ENCODE measurements around the gene ASGR1. TPM values are rescaled to one million over a fixed set of nuclear protein-coding genes. Genes with fewer than 3 reads are reported as not detected.
A peak's percentile ranks its signal among the peaks of the same experiment; 100 is the strongest.
"Not testable (repeated sequence)": the region's sequence is repeated elsewhere in the genome, so short reads cannot be mapped to it uniquely, and the experiment has no call there.

ASGR1 gene
- total and polyA plus RNA-seq, 9 donors: 0.20 to 3.3 (median 1.0) TPM

DNA sequence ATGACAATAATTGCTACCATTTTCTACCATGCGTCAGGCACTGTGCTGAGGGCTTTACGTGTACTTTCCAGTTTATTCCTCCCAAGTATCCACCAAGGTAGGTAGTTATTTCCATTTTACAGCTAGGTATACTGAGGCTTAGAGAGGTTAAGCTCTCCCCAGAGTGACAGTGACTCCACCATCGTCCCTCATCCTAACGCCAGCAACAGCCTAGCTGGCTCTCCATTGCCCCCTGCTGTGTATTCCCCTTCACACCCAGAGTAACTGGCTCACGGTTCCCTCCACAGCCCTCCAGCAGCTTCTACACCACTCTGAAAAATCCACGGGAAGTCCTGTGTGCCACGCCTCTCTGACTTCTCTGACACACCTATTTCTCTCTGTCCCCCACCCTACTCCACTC is 7.1 kb upstream of the ASGR1 start:
- H3K9me3 ChIP-seq: no peaks in the 10 kb centered on the region
- no peak overlapping the region for H3K4me3 ChIP-seq
- H3K4me1 ChIP-seq (ENCODE audit: insufficient read depth): no peaks in the 10 kb centered on the region
- H3K27ac ChIP-seq: no peak overlapping the region
- intact Hi-C loops (cut with DNase I): no loop called here
- no peak for TF ChIP-seq POLR2A (IDR thresholded peaks at IDR 0.05)
- no peak for TF ChIP-seq EP300 (IDR thresholded peaks at IDR 0.05)
- TF ChIP-seq, protein P1, sequence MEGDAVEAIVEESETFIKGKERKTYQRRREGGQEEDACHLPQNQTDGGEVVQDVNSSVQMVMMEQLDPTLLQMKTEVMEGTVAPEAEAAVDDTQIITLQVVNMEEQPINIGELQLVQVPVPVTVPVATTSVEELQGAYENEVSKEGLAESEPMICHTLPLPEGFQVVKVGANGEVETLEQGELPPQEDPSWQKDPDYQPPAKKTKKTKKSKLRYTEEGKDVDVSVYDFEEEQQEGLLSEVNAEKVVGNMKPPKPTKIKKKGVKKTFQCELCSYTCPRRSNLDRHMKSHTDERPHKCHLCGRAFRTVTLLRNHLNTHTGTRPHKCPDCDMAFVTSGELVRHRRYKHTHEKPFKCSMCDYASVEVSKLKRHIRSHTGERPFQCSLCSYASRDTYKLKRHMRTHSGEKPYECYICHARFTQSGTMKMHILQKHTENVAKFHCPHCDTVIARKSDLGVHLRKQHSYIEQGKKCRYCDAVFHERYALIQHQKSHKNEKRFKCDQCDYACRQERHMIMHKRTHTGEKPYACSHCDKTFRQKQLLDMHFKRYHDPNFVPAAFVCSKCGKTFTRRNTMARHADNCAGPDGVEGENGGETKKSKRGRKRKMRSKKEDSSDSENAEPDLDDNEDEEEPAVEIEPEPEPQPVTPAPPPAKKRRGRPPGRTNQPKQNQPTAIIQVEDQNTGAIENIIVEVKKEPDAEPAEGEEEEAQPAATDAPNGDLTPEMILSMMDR (IDR thresholded peaks at IDR 0.05): no peak
- WGBS, 3 donors: 56 to 65% (median 56%) methylated on average over 7 of the region's 7 CpGs
- no peaks in the 10 kb centered on the region for H3K27me3 ChIP-seq
- no peak for DNase-seq
- H3K36me3 ChIP-seq: no peaks in the 10 kb centered on the region

DNA sequence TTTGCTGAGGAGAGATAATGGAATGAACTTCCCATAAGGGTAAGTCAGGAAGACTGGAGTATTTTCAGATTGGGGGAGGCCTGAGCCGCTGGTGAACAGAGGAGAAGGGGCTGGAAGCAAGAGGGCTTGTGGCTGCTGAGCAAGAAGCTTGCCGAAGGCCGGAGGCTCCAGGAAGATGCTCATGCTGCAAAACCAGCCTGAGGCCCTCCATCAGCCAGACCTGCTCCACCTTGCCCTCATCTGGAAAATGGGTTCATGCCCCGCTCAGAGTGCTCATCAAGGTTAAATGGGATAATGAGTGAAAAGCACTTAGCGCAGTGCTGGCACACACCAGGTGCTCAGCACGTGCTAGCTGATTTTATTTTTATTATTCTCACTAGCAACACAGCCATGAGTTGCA is 5.5 kb upstream of the ASGR1 start:
- intact Hi-C loops (cut with DNase I): no loop called here
- H3K4me3 ChIP-seq: no peak overlapping the region
- no peaks in the 10 kb centered on the region for H3K27me3 ChIP-seq
- no peak overlapping the region for H3K27ac ChIP-seq
- 72 to 79% (median 76%) methylated on average over 6 of the region's 6 CpGs for WGBS, 3 donors
- H3K36me3 ChIP-seq: no peaks in the 10 kb centered on the region
- no peaks in the 10 kb centered on the region for H3K9me3 ChIP-seq
- H3K4me1 ChIP-seq (ENCODE audit: insufficient read depth): no peaks in the 10 kb centered on the region
- peak in 1 of 5 donors; percentile 22 for DNase-seq
- TF ChIP-seq, protein P1 (IDR thresholded peaks at IDR 0.05): no peak
- TF ChIP-seq POLR2A (IDR thresholded peaks at IDR 0.05) (no peak), EP300 (IDR thresholded peaks at IDR 0.05) (no peak)

DNA sequence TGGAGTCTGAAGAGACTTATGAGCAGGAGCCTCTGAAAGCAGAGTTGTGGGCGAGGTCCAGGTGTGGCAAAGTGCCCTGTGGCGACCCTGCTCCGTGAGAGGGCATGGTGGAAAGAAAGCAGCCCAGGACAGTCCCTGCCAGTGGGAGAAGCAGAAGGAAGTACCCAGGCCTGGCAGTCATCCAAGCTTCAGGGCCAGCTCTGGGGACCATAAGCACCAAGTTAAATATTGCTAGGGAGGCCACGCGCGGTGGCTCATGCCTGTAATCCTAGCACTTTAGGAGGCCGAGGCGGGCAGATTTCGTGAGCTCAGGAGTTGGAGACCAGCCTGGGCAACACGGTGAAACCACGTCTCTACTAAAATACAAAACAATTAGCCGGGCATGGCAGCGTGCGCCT is 4.9 kb upstream of the ASGR1 start:
- Histone ChIP-seq H3K27me3 (no peaks in the 10 kb centered on the region), H3K27ac (no peak overlapping the region), H3K9me3 (no peaks in the 10 kb centered on the region), H3K4me3 (no peak overlapping the region), H3K36me3 (no peaks in the 10 kb centered on the region), H3K4me1 (ENCODE audit: insufficient read depth) (no peaks in the 10 kb centered on the region)
- no peak for TF ChIP-seq POLR2A (IDR thresholded peaks at IDR 0.05)
- no peak for TF ChIP-seq EP300 (IDR thresholded peaks at IDR 0.05)
- TF ChIP-seq, protein P1 (IDR thresholded peaks at IDR 0.05): no peak
- 70 to 77% (median 73%) methylated on average over 14 of the region's 14 CpGs for WGBS, 3 donors
- intact Hi-C loops (cut with DNase I): no loop called here
- peak in 1 of 5 donors; percentile 42 for DNase-seq

DNA sequence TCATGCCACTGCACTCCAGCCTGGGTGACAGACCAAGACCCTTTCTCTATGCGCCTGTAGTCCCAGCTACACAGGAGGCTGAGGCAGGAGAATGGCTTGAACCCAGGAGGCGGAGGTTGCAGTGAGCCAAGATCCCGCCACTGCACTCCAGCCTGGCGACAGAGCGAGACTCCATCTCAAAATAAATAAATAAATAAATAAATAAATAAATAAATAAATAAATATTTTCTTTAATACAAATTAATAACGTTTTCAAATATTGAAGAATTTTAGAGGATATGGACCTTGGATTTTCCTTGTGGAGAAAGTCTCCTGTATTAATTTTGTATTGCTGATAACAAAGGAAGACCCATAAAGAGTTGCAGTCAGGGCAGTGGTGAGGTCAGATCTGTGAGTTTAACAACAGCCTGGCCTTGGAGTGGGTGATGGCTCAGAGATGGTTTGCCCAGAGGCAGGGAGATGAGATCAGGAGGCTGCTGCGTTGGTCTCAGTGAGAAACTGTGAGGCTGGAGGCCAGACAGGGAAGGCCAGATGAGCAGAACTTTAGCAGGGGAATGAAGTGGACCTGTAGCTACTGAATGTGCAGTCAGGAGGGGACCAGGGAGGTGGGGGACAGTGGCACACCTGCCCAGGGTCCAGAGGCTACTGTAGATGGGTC is 4.4 kb upstream of the ASGR1 start:
- H3K4me3 ChIP-seq: no peak overlapping the region
- H3K9me3 ChIP-seq: no peaks in the 10 kb centered on the region
- DNase-seq: no peak
- H3K27me3 ChIP-seq: no peaks in the 10 kb centered on the region
- TF ChIP-seq, protein P1 (IDR thresholded peaks at IDR 0.05): no peak
- no peak for TF ChIP-seq POLR2A (IDR thresholded peaks at IDR 0.05)
- TF ChIP-seq EP300 (IDR thresholded peaks at IDR 0.05): no peak
- H3K4me1 ChIP-seq (ENCODE audit: insufficient read depth): no peaks in the 10 kb centered on the region
- WGBS, 3 donors: 79 to 83% (median 82%) methylated on average over 7 of the region's 7 CpGs
- H3K27ac ChIP-seq: no peak overlapping the region
- H3K36me3 ChIP-seq: no peaks in the 10 kb centered on the region
- intact Hi-C loops (cut with DNase I): no loop called here

DNA sequence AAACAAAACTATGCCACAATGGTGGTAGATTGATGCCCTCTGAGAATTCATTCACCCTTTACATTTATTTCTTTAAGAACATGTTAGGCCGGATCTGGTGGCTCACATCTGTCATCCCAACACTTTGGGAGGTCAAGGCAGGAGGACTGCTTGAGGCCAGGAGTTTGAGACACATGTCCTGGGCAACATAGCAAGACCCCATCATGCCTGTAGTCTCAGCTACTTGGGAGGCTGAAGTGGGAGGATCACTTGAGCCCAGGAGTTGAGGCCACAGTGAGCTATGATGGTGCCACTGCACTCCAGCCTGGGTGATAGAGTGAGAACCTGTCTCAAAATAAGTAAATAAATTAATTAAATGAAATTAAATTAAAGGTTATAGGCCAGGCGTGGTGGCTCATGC is 2.9 kb upstream of the ASGR1 start:
- H3K4me1 ChIP-seq (ENCODE audit: insufficient read depth); H3K27ac ChIP-seq; H3K27me3 ChIP-seq; H3K36me3 ChIP-seq; H3K9me3 ChIP-seq; H3K4me3 ChIP-seq; DNase-seq; intact Hi-C loops (cut with DNase I): not testable (repeated sequence)
- WGBS, 3 donors: 96 to 98% (median 97%) methylated on average over 2 of the region's 2 CpGs
